Osteoblast (primary cell): ENCODE measurements around the gene COL13A1. TPM values are rescaled to one million over a fixed set of nuclear protein-coding genes. Genes with fewer than 3 reads are reported as not detected.

Source experiments
- DNase-seq: peaks from one replicate; pipeline ENCODE4 v3.0.0; 2011; ENCODE audit warnings: low spot score, mixed read lengths; ENCODE audit not compliant: insufficient read length; ENCODE audit errors: missing footprints
- H2AFZ ChIP-seq: 2 replicates; pipeline ENCODE4 v1.6.0; 2011; ENCODE audit warnings: mild to moderate bottlenecking, low read length
- H3K27ac ChIP-seq: 2 replicates; pipeline ENCODE4 v1.5.1; 2011; ENCODE audit warnings: mild to moderate bottlenecking, low read depth, low read length, moderate library complexity
- H3K27me3 ChIP-seq: 2 replicates; pipeline ENCODE4 v1.6.0; 2012; ENCODE audit warnings: mild to moderate bottlenecking, control low read depth, inconsistent platforms, low read length, moderate library complexity; ENCODE audit not compliant: insufficient read depth
- H3K36me3 ChIP-seq: 2 replicates; pipeline ENCODE4 v1.5.1; 2011; ENCODE audit warnings: mild to moderate bottlenecking, low read length, control low read depth, moderate library complexity; ENCODE audit not compliant: insufficient read depth
- H3K4me1 ChIP-seq: 2 replicates; pipeline ENCODE4 v1.5.1; 2011; ENCODE audit warnings: mild to moderate bottlenecking, low read length, control low read depth, moderate library complexity; ENCODE audit not compliant: insufficient read depth
- H3K4me2 ChIP-seq: 2 replicates; pipeline ENCODE4 v1.6.0; 2011; ENCODE audit warnings: mild to moderate bottlenecking, low read length; ENCODE audit not compliant: insufficient read depth
- H3K4me3 ChIP-seq: fragments of 200-600 bp; sonication (generic); 3 replicates; pipeline ENCODE4 v1.5.1; 2012; ENCODE audit warnings: mild to moderate bottlenecking, low read length, inconsistent platforms; ENCODE audit not compliant: insufficient read depth
- H3K79me2 ChIP-seq: 2 replicates; pipeline ENCODE4 v1.6.0; 2012; ENCODE audit warnings: mild to moderate bottlenecking, low read length, control low read depth, inconsistent platforms; ENCODE audit not compliant: insufficient read depth
- H3K9me3 ChIP-seq: 2 replicates; pipeline ENCODE4 v1.5.1; 2011; ENCODE audit warnings: low read depth, low read length, control low read depth
- H4K20me1 ChIP-seq: 2 replicates; pipeline ENCODE4 v1.6.0; 2012; ENCODE audit warnings: mild to moderate bottlenecking, low read length, control low read depth; ENCODE audit not compliant: insufficient read depth
- total RNA-seq: library from RNA; depleted of rRNA; stranded (reverse); fragments of >200 nt; gene quantifications from 2 replicates; pipeline ENCODE4 v1.2.3, GENCODE V29; 2012
- TF ChIP-seq, protein P1 (sequence below): IDR thresholded peaks from 2 replicates; pipeline ENCODE4 v1.5.1; 2011; ENCODE audit warnings: mild to moderate bottlenecking, low read depth, low read length, moderate library complexity; ENCODE audit errors: extremely low read depth

COL13A1 gene
- total RNA-seq, 1 donor: 1.1 TPM

GRCh38 chr10:69828144-69828870, 26.6 kb downstream of the COL13A1 start:
- no peak overlapping the region for H3K4me2 ChIP-seq
- H3K27ac ChIP-seq: no peak overlapping the region
- peaks cover 5% of the 10 kb centered on the region for H3K4me1 ChIP-seq
- H4K20me1 ChIP-seq: no peaks in the 10 kb centered on the region
- TF ChIP-seq, protein P1, sequence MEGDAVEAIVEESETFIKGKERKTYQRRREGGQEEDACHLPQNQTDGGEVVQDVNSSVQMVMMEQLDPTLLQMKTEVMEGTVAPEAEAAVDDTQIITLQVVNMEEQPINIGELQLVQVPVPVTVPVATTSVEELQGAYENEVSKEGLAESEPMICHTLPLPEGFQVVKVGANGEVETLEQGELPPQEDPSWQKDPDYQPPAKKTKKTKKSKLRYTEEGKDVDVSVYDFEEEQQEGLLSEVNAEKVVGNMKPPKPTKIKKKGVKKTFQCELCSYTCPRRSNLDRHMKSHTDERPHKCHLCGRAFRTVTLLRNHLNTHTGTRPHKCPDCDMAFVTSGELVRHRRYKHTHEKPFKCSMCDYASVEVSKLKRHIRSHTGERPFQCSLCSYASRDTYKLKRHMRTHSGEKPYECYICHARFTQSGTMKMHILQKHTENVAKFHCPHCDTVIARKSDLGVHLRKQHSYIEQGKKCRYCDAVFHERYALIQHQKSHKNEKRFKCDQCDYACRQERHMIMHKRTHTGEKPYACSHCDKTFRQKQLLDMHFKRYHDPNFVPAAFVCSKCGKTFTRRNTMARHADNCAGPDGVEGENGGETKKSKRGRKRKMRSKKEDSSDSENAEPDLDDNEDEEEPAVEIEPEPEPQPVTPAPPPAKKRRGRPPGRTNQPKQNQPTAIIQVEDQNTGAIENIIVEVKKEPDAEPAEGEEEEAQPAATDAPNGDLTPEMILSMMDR: no peak
- no peaks in the 10 kb centered on the region for H3K9me3 ChIP-seq
- H2AFZ ChIP-seq: no peak overlapping the region
- DNase-seq: no peak
- H3K79me2 ChIP-seq: no peaks in the 10 kb centered on the region
- no peaks in the 10 kb centered on the region for H3K27me3 ChIP-seq
- no peak overlapping the region for H3K4me3 ChIP-seq
- H3K36me3 ChIP-seq: no peaks in the 10 kb centered on the region

- Histone ChIP-seq H4K20me1 (no peaks in the 10 kb centered on the region), H3K4me2 (no peak overlapping the region), H3K9me3 (no peaks in the 10 kb centered on the region), H3K27ac (no peak overlapping the region), H3K4me3 (no peak overlapping the region), H3K27me3 (no peaks in the 10 kb centered on the region), H3K36me3 (no peaks in the 10 kb centered on the region), H2AFZ (no peak overlapping the region), H3K79me2 (no peaks in the 10 kb centered on the region), H3K4me1 (peaks cover 5% of the 10 kb centered on the region)
- no peak for DNase-seq
- TF ChIP-seq, protein P1: no peak
Measured at GRCh38 chr10:69829775-69830174, 28.1 kb downstream of the COL13A1 start.

DNA sequence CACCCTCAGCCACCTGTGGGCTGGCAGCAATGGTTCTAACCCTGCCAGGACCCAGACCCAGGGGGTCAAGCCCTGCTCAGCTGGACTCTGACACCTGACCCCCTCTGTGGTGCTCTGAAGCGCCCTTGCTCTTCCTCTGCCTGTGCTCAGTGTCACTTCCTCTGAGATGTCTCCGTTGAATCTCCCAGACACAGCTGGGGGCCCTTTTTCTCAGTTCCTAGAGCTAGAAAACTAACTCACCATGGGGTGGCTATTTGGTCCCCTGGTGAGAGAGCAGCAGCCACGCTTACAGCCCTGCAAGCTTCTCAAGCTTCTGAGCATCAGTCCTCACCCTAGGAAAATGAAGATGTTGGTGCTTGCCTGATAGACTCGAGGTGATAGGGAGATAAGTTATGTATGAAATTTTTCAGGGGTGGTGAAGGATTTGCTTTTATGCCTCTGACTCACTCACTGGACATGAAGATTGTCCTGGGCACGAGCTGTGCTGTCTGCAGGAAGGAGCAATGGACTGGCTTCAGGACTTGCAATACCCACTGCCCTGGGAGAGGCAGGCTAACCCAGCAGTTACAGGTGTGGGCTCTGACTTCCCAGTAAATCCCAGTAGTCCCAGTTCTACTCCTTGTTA, 29.6 kb downstream of the COL13A1 start:
- no peaks in the 10 kb centered on the region for H3K27me3 ChIP-seq
- H3K4me3 ChIP-seq: no peak overlapping the region
- TF ChIP-seq, protein P1: no peak
- peaks cover 5% of the 10 kb centered on the region for H3K4me1 ChIP-seq
- H2AFZ ChIP-seq: no peak overlapping the region
- no peaks in the 10 kb centered on the region for H3K36me3 ChIP-seq
- no peaks in the 10 kb centered on the region for H3K9me3 ChIP-seq
- no peaks in the 10 kb centered on the region for H3K79me2 ChIP-seq
- no peaks in the 10 kb centered on the region for H4K20me1 ChIP-seq
- H3K27ac ChIP-seq: no peak overlapping the region
- DNase-seq: no peak
- H3K4me2 ChIP-seq: no peak overlapping the region

DNA sequence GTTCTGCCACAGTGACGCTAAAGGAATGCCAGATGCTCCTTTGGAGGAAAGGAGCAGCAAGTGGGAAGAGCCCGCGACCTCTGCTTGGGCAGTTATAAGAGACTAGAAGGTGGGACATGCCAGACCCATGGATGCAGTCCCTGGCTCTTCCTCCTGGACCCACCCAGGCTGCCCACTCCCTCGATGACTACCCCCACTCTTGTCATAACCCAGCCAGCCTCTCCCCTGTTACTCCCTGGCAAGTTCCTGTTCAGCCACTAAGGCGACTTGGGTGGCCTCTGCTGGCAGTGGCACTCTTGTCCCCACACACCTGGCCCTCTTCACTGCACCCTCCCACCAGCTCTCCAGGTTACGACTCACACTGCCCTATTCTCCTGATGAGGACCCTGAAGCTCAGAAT, 33.5 kb downstream of the COL13A1 start:
- Histone ChIP-seq H3K79me2 (no peaks in the 10 kb centered on the region), H3K4me1 (peaks cover 24% of the 10 kb centered on the region), H3K27me3 (no peaks in the 10 kb centered on the region), H4K20me1 (no peaks in the 10 kb centered on the region), H3K36me3 (no peaks in the 10 kb centered on the region), H3K27ac (no peak overlapping the region), H3K4me3 (no peak overlapping the region), H3K9me3 (no peaks in the 10 kb centered on the region), H3K4me2 (no peak overlapping the region), H2AFZ (no peak overlapping the region)
- TF ChIP-seq, protein P1: no peak
- DNase-seq: no peak
